ENCODE measurements around the gene SNED1.

Gene SNED1

DNA sequence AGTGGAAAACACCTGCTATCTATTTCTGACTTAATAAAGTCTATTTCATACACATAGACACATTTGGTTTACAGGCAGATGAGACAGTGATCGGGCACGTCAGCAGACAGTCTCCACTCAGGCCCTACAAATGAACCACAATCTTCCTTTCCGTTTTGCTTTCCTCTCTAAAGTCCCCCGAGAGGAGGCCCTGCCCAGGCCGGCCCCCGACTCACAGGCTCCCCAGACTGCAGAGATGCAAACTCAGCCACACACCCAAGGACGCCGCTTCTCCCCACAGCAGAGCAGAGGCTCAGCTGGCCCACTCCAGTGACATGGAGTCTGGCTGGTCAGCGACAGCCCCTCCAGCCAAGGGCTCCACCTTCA lies 113.0 kb downstream of the SNED1 start:
- H3K4me2 ChIP-seq (ENCODE audit: low read length), result no peak overlapping the region

GRCh38 chr2:241112046-241112445 lies 113.6 kb downstream of the SNED1 start:
- peaks cover 17% of the 10 kb centered on the region for H3K4me1 ChIP-seq (ENCODE audit: control insufficient read depth, low read length)
- no peaks in the 10 kb centered on the region for H3K9me3 ChIP-seq (ENCODE audit: control insufficient read depth, insufficient read depth, low read length)
- H3K36me3 ChIP-seq (ENCODE audit: control insufficient read depth, low read length), result peaks cover 48% of the 10 kb centered on the region
- no peak overlapping the region for H3K4me2 ChIP-seq (ENCODE audit: low read length)
- H3K79me2 ChIP-seq (ENCODE audit: control insufficient read depth, low read length), result no peaks in the 10 kb centered on the region
- TF ChIP-seq EZH2phosphoT487 (IDR thresholded peaks at IDR 0.05; ENCODE audit: borderline replicate concordance, low read length), result no peak
- TF ChIP-seq, protein P1, sequence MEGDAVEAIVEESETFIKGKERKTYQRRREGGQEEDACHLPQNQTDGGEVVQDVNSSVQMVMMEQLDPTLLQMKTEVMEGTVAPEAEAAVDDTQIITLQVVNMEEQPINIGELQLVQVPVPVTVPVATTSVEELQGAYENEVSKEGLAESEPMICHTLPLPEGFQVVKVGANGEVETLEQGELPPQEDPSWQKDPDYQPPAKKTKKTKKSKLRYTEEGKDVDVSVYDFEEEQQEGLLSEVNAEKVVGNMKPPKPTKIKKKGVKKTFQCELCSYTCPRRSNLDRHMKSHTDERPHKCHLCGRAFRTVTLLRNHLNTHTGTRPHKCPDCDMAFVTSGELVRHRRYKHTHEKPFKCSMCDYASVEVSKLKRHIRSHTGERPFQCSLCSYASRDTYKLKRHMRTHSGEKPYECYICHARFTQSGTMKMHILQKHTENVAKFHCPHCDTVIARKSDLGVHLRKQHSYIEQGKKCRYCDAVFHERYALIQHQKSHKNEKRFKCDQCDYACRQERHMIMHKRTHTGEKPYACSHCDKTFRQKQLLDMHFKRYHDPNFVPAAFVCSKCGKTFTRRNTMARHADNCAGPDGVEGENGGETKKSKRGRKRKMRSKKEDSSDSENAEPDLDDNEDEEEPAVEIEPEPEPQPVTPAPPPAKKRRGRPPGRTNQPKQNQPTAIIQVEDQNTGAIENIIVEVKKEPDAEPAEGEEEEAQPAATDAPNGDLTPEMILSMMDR (IDR thresholded peaks at IDR 0.05; ENCODE audit: low read depth, low read length, poor library complexity, severe bottlenecking), result no peak
- H3K4me3 ChIP-seq (ENCODE audit: low read length), result no peak overlapping the region
- H3K27me3 ChIP-seq (ENCODE audit: control insufficient read depth, low read length), result no peaks in the 10 kb centered on the region
- H4K20me1 ChIP-seq (ENCODE audit: control insufficient read depth, insufficient read depth, low read depth, low read length), result no peaks in the 10 kb centered on the region
- H3F3A ChIP-seq (ENCODE audit: control insufficient read depth, insufficient read depth), result no peaks in the 10 kb centered on the region
- no peaks in the 10 kb centered on the region for H3K9me2 ChIP-seq (replicated peaks; ENCODE audit: control insufficient read depth, low read length)
- no peak overlapping the region for H3K27ac ChIP-seq (ENCODE audit: low read depth, low read length)

More for the DNA sequence above, 113.0 kb downstream of the SNED1 start:
- no peaks in the 10 kb centered on the region for H3K9me3 ChIP-seq (ENCODE audit: control insufficient read depth, insufficient read depth, low read length)
- peaks cover 17% of the 10 kb centered on the region for H3K4me1 ChIP-seq (ENCODE audit: control insufficient read depth, low read length)
- TF ChIP-seq, protein P1 (IDR thresholded peaks at IDR 0.05; ENCODE audit: low read depth, low read length, poor library complexity, severe bottlenecking), result no peak
- no peak for TF ChIP-seq EZH2phosphoT487 (IDR thresholded peaks at IDR 0.05; ENCODE audit: borderline replicate concordance, low read length)
- no peak overlapping the region for H3K27ac ChIP-seq (ENCODE audit: low read depth, low read length)
- no peak overlapping the region for H3K4me3 ChIP-seq (ENCODE audit: low read length)
- no peaks in the 10 kb centered on the region for H3K79me2 ChIP-seq (ENCODE audit: control insufficient read depth, low read length)
- no peaks in the 10 kb centered on the region for H3K27me3 ChIP-seq (ENCODE audit: control insufficient read depth, low read length)
- H3K9me2 ChIP-seq (replicated peaks; ENCODE audit: control insufficient read depth, low read length), result no peaks in the 10 kb centered on the region
- H4K20me1 ChIP-seq (ENCODE audit: control insufficient read depth, insufficient read depth, low read depth, low read length), result no peaks in the 10 kb centered on the region
- H3K36me3 ChIP-seq (ENCODE audit: control insufficient read depth, low read length), result peaks cover 46% of the 10 kb centered on the region
- no peaks in the 10 kb centered on the region for H3F3A ChIP-seq (ENCODE audit: control insufficient read depth, insufficient read depth)

DNA sequence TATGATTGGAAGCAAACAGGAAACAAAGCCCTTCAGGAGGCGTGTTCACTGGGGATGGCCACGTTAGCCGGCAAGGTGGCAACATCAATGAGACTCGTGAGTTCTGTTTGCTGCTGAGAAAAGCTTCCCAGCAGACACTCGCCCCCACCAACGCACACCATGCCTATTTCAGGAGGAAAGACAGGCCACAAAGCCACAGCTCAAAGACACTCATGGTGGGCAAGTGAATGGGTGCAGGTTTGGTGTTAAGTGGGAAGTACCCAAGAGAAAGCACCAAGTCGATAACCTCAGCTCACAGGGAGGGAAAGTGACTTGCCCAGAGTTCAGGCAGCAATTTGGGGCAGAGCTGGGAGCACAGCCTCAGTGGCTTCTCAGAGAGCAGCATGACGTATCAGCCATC lies 114.2 kb downstream of the SNED1 start:
- TF ChIP-seq EZH2phosphoT487 (IDR thresholded peaks at IDR 0.05; ENCODE audit: borderline replicate concordance, low read length), result no peak
- TF ChIP-seq, protein P1 (IDR thresholded peaks at IDR 0.05; ENCODE audit: low read depth, low read length, poor library complexity, severe bottlenecking), result no peak
- H3K4me2 ChIP-seq (ENCODE audit: low read length), result no peak overlapping the region
- H3F3A ChIP-seq (ENCODE audit: control insufficient read depth, insufficient read depth), result no peaks in the 10 kb centered on the region
- no peaks in the 10 kb centered on the region for H4K20me1 ChIP-seq (ENCODE audit: control insufficient read depth, insufficient read depth, low read depth, low read length)
- peaks cover 42% of the 10 kb centered on the region for H3K36me3 ChIP-seq (ENCODE audit: control insufficient read depth, low read length)
- no peak overlapping the region for H3K27ac ChIP-seq (ENCODE audit: low read depth, low read length)
- no peak overlapping the region for H3K4me3 ChIP-seq (ENCODE audit: low read length)
- H3K27me3 ChIP-seq (ENCODE audit: control insufficient read depth, low read length), result no peaks in the 10 kb centered on the region
- H3K9me2 ChIP-seq (replicated peaks; ENCODE audit: control insufficient read depth, low read length), result no peaks in the 10 kb centered on the region
- peaks cover 17% of the 10 kb centered on the region for H3K4me1 ChIP-seq (ENCODE audit: control insufficient read depth, low read length)
- H3K9me3 ChIP-seq (ENCODE audit: control insufficient read depth, insufficient read depth, low read length), result no peaks in the 10 kb centered on the region
- H3K79me2 ChIP-seq (ENCODE audit: control insufficient read depth, low read length), result no peaks in the 10 kb centered on the region

GRCh38 chr2:241114836-241115235 lies 116.4 kb downstream of the SNED1 start:
- no peaks in the 10 kb centered on the region for H4K20me1 ChIP-seq (ENCODE audit: control insufficient read depth, insufficient read depth, low read depth, low read length)
- no peak for TF ChIP-seq EZH2phosphoT487 (IDR thresholded peaks at IDR 0.05; ENCODE audit: borderline replicate concordance, low read length)
- TF ChIP-seq, protein P1 (IDR thresholded peaks at IDR 0.05; ENCODE audit: low read depth, low read length, poor library complexity, severe bottlenecking), result no peak
- no peaks in the 10 kb centered on the region for H3K9me2 ChIP-seq (replicated peaks; ENCODE audit: control insufficient read depth, low read length)
- H3K36me3 ChIP-seq (ENCODE audit: control insufficient read depth, low read length), result peaks cover 33% of the 10 kb centered on the region
- H3K4me2 ChIP-seq (ENCODE audit: low read length), result no peak overlapping the region
- no peak overlapping the region for H3K4me3 ChIP-seq (ENCODE audit: low read length)
- H3K79me2 ChIP-seq (ENCODE audit: control insufficient read depth, low read length), result no peaks in the 10 kb centered on the region
- no peaks in the 10 kb centered on the region for H3F3A ChIP-seq (ENCODE audit: control insufficient read depth, insufficient read depth)
- H3K9me3 ChIP-seq (ENCODE audit: control insufficient read depth, insufficient read depth, low read length), result no peaks in the 10 kb centered on the region
- H3K27ac ChIP-seq (ENCODE audit: low read depth, low read length), result no peak overlapping the region
- H3K27me3 ChIP-seq (ENCODE audit: control insufficient read depth, low read length), result no peaks in the 10 kb centered on the region
- peaks cover 17% of the 10 kb centered on the region for H3K4me1 ChIP-seq (ENCODE audit: control insufficient read depth, low read length)

Data from DOHH2 (cell line).